HepG2 (cell line): ENCODE data around the gene TMEM256. TPM values are rescaled to one million over a fixed set of nuclear protein-coding genes. Genes with fewer than 3 reads are reported as not detected.

Experiments
- DMAP1 ChIP-seq: IDR thresholded peaks from 2 replicates; pipeline ENCODE4 v1.6.1; 2016
- HNRNPUL1 ChIP-seq: fragments of 200-400 bp; formaldehyde crosslinking; IDR thresholded peaks from 2 replicates; pipeline ENCODE4 v1.6.1; 2017; ENCODE audit warnings: low read depth, mild to moderate bottlenecking, low read length, moderate library complexity
- IKZF4 ChIP-seq: sonication (generic); formaldehyde crosslinking; IDR thresholded peaks from 2 replicates; pipeline ENCODE4 v1.5.1; 2020; ENCODE audit warnings: borderline replicate concordance, mild to moderate bottlenecking, low read depth, missing genetic modification reagents; ENCODE audit errors: not compliant biosample characterization
- KAT2B ChIP-seq: fragments of 150-350 bp; IDR thresholded peaks from 2 replicates; pipeline ENCODE4 v1.6.1; 2014; ENCODE audit warnings: low read depth, low read length, borderline replicate concordance
- MED1 ChIP-seq: sonication (generic); formaldehyde crosslinking; IDR thresholded peaks from 2 replicates; pipeline ENCODE4 v1.4.0; 2020; ENCODE audit warnings: missing genetic modification reagents
- NCOA2 ChIP-seq: sonication (generic); formaldehyde crosslinking; IDR thresholded peaks from 2 replicates; pipeline ENCODE4 v1.8.0; 2022; ENCODE audit warnings: inconsistent platforms
- RELA ChIP-seq: sonication (generic); formaldehyde crosslinking; IDR thresholded peaks from 2 replicates; pipeline ENCODE4 v1.4.0; 2020; ENCODE audit warnings: missing genetic modification reagents
- SP2 ChIP-seq: sonication (generic); formaldehyde crosslinking; IDR thresholded peaks from 2 replicates; pipeline ENCODE4 v1.5.1; 2020; ENCODE audit warnings: mild to moderate bottlenecking, missing genetic modification reagents
- TARDBP ChIP-seq: sonication (generic); formaldehyde crosslinking; IDR thresholded peaks from 2 replicates; pipeline ENCODE4 v1.8.0; 2022; ENCODE audit warnings: mild to moderate bottlenecking, missing genetic modification reagents
- U2AF1 ChIP-seq: fragments of 200-400 bp; formaldehyde crosslinking; optimal IDR thresholded peaks from 2 replicates; pipeline ENCODE3; 2017; ENCODE audit warnings: mild to moderate bottlenecking, low read depth, low read length
- ZFP36L1 ChIP-seq: sonication (generic); formaldehyde crosslinking; IDR thresholded peaks from 2 replicates; pipeline ENCODE4 v1.8.0; 2022; ENCODE audit warnings: mild to moderate bottlenecking, missing genetic modification reagents, moderate library complexity
- ZNF317 ChIP-seq: sonication (generic); formaldehyde crosslinking; IDR thresholded peaks from 2 replicates; pipeline ENCODE4 v1.5.0; 2020; ENCODE audit warnings: mild to moderate bottlenecking, missing genetic modification reagents
- ZNF674 ChIP-seq: sonication (generic); formaldehyde crosslinking; IDR thresholded peaks from 2 replicates; pipeline ENCODE4 v1.5.0; 2020; ENCODE audit warnings: low read depth, mild to moderate bottlenecking, missing genetic modification reagents
- ZNF720 ChIP-seq: sonication (generic); formaldehyde crosslinking; IDR thresholded peaks from 2 replicates; pipeline ENCODE4 v1.4.0; 2020; ENCODE audit warnings: missing genetic modification reagents
- polyA plus RNA-seq, 8 experiments: library from polyadenylated mRNA; depleted of rRNA in 3 of 8; stranded (reverse) in 7 of 8; unstranded in 1 of 8; fragments of >200 nt; fragmentation: Illumina TruSeq in 4 of 8; extraction: Trizol in 4 of 8; gene quantifications; 2 replicates each; pipeline versions ENCODE4 v1.2.1 to v1.2.3, GENCODE V29; 2011 to 2016; ENCODE audit warnings: low read depth in 4 of 8, missing spikeins in 1 of 8, mixed read lengths in 1 of 8; ENCODE audit not compliant: insufficient read depth in 1 of 8
- total RNA-seq, 5 experiments: library from RNA; depleted of rRNA; stranded (reverse); fragments of >200 nt; fragmentation: Illumina TruSeq; extraction: Trizol; gene quantifications; 2 replicates each; pipeline ENCODE4 v1.2.3, GENCODE V29; 2016; ENCODE audit warnings: low read depth in 1 of 5
- TF ChIP-seq, protein P1 (sequence below): sonication (generic); formaldehyde crosslinking; conservative IDR thresholded peaks from 2 replicates; pipeline ENCODE4 v1.4.0; 2020; ENCODE audit warnings: missing genetic modification reagents
- TF ChIP-seq, protein P2 (sequence below): sonication (generic); formaldehyde crosslinking; IDR thresholded peaks from 2 replicates; pipeline ENCODE4 v1.4.0; 2020; ENCODE audit warnings: missing genetic modification reagents
- TF ChIP-seq, protein P3 (sequence below): sonication (generic); formaldehyde crosslinking; IDR thresholded peaks from one replicate; pipeline ENCODE4 v1.5.1; 2020; ENCODE audit warnings: mild to moderate bottlenecking, missing genetic modification reagents; ENCODE audit errors: not compliant biosample characterization

Gene TMEM256
- total and polyA plus RNA-seq, 2 of the 13 experiments (the other 11 are each of a cell fraction or from before 2014, with no cell fraction given) = 231 to 252 TPM

DNA sequence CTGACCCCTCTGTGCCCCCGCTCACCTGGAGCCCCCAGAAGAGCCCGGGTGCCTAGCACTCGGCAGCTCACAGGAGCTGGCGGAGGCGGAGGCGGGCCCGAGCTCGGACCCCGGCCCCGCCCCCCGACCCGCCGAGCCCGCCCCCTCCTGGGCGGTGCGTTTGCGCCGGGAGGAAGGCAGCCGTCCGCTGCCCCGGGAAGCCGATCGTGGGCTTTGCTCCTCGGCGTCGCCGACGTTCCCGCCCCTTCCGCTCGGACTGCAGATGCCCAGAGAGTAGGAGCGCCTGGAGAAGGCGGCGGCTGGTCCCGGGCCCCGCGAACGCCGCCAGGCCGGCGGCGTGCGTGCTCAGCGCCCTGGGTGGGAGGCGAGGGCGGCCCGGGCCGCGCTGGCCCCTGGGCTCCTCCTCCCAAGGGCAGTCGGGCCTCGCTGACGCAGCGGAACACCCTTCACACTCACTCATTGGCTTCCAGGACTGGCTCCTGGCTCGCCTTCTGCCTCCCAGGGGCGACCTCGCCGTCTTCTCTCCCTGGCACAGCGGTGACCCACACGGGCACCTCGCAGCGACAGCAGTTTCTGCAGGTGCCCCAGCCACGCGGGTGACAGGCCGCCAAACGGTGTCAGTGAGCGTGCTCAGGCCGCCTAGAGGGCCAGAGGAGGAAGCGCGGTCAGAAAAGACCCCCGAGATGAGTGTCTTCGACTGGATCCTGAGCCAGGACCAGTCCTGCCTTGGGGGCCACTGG, 9.3 kb downstream of the TMEM256 start, which contains the start of gene PLSCR3 (continued):
- no peak; the same call in 1 of the 2 replicates for TF ChIP-seq ZFP36L1 (CRISPR knock-in tag)
- no peak for TF ChIP-seq IKZF4 (CRISPR knock-in tag)
- no peak for TF ChIP-seq U2AF1
- TF ChIP-seq, protein P1, sequence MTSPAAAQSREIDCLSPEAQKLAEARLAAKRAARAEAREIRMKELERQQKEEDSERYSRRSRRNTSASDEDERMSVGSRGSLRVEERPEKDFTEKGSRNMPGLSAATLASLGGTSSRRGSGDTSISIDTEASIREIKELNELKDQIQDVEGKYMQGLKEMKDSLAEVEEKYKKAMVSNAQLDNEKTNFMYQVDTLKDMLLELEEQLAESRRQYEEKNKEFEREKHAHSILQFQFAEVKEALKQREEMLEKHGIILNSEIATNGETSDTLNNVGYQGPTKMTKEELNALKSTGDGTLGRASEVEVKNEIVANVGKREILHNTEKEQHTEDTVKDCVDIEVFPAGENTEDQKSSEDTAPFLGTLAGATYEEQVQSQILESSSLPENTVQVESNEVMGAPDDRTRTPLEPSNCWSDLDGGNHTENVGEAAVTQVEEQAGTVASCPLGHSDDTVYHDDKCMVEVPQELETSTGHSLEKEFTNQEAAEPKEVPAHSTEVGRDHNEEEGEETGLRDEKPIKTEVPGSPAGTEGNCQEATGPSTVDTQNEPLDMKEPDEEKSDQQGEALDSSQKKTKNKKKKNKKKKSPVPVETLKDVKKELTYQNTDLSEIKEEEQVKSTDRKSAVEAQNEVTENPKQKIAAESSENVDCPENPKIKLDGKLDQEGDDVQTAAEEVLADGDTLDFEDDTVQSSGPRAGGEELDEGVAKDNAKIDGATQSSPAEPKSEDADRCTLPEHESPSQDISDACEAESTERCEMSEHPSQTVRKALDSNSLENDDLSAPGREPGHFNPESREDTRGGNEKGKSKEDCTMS (CRISPR knock-in tag) = no peak
- no peak for TF ChIP-seq ZNF720 (CRISPR knock-in tag)
- TF ChIP-seq NCOA2 (CRISPR knock-in tag) = 0 out of 2 replicates have a peak, but pooled peaks have one; percentile 19
- no peak for TF ChIP-seq KAT2B
- no peak for TF ChIP-seq ZNF317 (CRISPR knock-in tag)
- TF ChIP-seq MED1 (CRISPR knock-in tag) = no peak; the same call in 1 of the 2 replicates
- TF ChIP-seq HNRNPUL1 = no peak
- no peak for TF ChIP-seq ZNF674 (CRISPR knock-in tag)
- TF ChIP-seq, protein P2, sequence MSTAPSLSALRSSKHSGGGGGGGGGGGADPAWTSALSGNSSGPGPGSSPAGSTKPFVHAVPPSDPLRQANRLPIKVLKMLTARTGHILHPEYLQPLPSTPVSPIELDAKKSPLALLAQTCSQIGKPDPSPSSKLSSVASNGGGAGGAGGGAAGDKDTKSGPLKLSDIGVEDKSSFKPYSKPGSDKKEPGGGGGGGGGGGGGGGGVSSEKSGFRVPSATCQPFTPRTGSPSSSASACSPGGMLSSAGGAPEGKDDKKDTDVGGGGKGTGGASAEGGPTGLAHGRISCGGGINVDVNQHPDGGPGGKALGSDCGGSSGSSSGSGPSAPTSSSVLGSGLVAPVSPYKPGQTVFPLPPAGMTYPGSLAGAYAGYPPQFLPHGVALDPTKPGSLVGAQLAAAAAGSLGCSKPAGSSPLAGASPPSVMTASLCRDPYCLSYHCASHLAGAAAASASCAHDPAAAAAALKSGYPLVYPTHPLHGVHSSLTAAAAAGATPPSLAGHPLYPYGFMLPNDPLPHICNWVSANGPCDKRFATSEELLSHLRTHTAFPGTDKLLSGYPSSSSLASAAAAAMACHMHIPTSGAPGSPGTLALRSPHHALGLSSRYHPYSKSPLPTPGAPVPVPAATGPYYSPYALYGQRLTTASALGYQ (CRISPR knock-in tag) = no peak
- TF ChIP-seq TARDBP = 0 out of 2 replicates have a peak, but pooled peaks have one; percentile 33
- TF ChIP-seq, protein P3, sequence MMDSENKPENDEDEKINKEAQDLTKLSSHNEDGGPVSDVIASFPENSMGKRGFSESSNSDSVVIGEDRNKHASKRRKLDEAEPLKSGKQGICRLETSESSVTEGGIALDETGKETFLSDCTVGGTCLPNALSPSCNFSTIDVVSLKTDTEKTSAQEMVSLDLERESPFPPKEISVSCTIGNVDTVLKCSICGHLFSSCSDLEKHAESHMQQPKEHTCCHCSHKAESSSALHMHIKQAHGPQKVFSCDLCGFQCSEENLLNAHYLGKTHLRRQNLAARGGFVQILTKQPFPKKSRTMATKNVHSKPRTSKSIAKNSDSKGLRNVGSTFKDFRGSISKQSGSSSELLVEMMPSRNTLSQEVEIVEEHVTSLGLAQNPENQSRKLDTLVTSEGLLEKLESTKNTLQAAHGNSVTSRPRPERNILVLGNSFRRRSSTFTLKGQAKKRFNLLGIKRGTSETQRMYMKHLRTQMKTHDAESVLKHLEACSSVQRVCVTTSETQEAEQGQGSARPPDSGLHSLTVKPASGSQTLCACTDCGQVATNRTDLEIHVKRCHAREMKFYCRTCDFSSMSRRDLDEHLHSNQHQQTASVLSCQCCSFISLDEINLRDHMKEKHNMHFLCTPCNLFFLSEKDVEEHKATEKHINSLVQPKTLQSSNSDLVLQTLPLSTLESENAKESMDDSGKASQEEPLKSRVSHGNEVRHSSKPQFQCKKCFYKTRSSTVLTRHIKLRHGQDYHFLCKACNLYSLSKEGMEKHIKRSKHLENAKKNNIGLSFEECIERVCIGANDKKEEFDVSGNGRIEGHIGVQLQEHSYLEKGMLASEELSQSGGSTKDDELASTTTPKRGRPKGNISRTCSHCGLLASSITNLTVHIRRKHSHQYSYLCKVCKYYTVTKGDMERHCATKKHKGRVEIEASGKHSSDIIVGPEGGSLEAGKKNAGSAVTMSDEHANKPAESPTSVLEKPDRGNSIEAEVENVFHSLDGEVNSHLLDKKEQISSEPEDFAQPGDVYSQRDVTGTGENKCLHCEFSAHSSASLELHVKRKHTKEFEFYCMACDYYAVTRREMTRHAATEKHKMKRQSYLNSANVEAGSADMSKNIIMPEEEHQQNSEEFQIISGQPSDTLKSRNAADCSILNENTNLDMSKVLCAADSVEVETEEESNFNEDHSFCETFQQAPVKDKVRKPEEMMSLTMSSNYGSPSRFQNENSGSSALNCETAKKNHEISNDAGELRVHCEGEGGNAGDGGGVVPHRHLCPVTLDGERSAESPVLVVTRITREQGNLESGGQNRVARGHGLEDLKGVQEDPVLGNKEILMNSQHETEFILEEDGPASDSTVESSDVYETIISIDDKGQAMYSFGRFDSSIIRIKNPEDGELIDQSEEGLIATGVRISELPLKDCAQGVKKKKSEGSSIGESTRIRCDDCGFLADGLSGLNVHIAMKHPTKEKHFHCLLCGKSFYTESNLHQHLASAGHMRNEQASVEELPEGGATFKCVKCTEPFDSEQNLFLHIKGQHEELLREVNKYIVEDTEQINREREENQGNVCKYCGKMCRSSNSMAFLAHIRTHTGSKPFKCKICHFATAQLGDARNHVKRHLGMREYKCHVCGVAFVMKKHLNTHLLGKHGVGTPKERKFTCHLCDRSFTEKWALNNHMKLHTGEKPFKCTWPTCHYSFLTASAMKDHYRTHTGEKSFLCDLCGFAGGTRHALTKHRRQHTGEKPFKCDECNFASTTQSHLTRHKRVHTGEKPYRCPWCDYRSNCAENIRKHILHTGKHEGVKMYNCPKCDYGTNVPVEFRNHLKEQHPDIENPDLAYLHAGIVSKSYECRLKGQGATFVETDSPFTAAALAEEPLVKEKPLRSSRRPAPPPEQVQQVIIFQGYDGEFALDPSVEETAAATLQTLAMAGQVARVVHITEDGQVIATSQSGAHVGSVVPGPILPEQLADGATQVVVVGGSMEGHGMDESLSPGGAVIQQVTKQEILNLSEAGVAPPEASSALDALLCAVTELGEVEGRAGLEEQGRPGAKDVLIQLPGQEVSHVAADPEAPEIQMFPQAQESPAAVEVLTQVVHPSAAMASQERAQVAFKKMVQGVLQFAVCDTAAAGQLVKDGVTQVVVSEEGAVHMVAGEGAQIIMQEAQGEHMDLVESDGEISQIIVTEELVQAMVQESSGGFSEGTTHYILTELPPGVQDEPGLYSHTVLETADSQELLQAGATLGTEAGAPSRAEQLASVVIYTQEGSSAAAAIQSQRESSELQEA = peak; percentile 88
- no peak for TF ChIP-seq RELA
- TF ChIP-seq SP2 (CRISPR knock-in tag) = peak; percentile 57
- peak; percentile 64; the same call in 1 of the 2 replicates for TF ChIP-seq DMAP1
